ENCODE results near the gene INO80C.
"Not testable (repeated sequence)": the region's sequence is repeated elsewhere in the genome, so short reads cannot be mapped to it uniquely, and the experiment has no call there.

INO80C gene

DNA sequence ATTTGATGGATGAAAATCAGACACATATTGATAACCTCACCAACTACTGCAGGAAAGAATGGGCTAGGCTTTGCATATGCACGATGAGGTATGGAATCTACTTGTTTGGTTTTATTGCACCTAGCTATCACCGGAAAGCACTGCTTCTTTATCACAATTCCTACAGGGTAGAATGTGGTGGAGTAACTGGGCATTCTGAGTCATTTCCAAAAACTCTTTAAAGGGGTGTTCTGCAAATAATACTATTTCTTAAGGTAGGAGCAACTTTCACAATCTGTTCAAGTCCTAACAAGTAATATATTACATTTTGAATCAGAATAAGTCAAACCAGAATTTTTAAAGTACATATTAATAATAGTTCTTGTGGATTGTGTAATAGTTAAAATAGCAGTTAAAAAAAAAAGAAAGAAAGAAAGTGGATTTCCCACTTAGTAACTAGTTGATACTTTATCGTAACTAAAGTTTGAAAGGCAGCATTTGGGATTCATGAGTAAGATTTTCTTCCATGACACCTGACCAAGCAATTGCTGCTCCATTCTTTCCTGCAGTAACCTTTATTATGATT lies 40.5 kb downstream of the INO80C start:
- FAIRE-seq = no peak

DNA sequence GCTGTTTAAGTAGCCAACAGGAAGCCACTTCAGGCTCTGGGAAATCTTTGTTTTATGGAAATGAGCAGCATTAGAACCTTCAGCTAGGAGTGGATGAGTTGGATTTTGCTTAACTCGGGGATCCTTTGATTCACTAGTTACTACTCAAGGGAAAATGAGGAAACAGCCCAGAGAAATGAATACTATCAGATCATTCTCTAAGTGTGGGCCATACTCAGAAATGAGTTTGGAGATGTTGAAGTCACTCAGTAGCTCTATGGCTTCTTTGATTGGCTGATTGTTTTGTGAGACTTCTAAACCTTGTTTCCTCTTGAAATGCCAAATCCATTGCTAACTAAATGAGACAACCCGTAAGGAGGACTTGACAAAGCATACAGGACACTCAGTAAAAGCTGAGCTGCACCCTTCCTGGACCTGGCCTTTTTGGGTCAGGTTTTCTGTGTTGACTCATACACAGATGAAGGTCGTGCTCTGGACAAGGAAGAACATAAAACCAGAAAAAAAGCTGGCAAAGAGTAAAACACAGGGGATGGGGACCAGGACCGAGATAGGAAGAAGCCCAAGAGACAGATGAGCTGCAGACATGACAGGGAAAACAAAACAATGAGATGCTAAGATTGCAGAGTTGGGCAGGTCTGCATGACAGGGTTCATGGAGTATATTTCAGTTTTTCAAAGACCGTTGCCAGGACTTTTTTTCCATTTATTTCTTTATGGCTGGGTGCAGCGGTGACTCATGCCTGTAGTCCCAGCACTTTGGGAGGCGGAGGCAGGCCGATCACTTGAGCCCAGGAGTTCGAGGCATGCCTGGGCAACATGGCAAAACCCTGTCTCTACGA lies 41.6 kb downstream of the INO80C start:
- no peak for FAIRE-seq

DNA sequence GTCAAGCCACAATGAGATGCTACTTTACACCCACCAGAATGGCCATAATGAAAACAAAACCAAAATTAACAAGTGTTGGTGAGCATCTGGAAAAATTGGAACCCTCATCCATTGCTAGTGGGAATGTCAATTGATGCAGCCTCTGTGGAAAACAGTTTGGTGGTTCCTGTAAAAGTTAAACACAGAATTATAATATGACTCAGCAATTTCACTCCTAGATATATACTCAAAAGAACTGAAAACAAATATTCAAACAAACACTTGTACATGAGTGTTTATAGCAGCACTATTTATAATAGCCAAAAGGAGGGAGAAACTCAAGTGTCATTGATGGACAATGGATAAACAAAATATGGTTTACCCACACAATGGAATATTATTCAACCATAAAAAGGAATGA lies 43.0 kb downstream of the INO80C start:
- FAIRE-seq = no peak

GRCh38 chr18:35453065-35453464 lies 44.7 kb downstream of the INO80C start:
- FAIRE-seq = not testable (repeated sequence)

GRCh38 chr18:35451916-35452315 lies 45.8 kb downstream of the INO80C start:
- no peak for FAIRE-seq

GRCh38 chr18:35451032-35451431 lies 46.7 kb downstream of the INO80C start:
- FAIRE-seq = no peak

- FAIRE-seq = no peak
These were observed 53.1 kb downstream of the INO80C start for GRCh38 chr18:35444636-35445035.

- FAIRE-seq = no peak
These were observed 53.9 kb downstream of the INO80C start for GRCh38 chr18:35443847-35444246.

DNA sequence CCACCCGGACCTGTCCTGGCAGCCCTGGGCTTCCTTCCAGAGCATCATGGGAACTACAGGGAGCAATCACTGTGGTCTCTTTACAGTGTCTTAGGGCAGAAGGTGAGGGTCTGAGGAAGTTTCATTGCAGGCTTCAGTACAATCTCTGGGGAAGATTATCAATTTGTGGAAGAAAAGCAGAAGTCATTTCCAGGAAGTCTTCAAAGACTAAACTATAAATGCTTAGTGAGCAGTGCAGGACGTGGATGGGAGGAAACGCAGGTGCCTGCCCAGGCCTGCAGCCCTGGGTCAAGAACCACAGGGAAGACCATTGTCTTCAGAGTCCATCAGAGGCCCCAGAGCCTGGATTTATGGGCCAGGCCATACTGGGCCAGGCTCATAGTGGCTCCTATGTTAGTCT lies 54.3 kb downstream of the INO80C start:
- FAIRE-seq = no peak

GRCh38 chr18:35442701-35443100 lies 55.1 kb downstream of the INO80C start:
- no peak for FAIRE-seq

GRCh38 chr18:35441857-35442595 lies 55.7 kb downstream of the INO80C start:
- no peak for FAIRE-seq

DNA sequence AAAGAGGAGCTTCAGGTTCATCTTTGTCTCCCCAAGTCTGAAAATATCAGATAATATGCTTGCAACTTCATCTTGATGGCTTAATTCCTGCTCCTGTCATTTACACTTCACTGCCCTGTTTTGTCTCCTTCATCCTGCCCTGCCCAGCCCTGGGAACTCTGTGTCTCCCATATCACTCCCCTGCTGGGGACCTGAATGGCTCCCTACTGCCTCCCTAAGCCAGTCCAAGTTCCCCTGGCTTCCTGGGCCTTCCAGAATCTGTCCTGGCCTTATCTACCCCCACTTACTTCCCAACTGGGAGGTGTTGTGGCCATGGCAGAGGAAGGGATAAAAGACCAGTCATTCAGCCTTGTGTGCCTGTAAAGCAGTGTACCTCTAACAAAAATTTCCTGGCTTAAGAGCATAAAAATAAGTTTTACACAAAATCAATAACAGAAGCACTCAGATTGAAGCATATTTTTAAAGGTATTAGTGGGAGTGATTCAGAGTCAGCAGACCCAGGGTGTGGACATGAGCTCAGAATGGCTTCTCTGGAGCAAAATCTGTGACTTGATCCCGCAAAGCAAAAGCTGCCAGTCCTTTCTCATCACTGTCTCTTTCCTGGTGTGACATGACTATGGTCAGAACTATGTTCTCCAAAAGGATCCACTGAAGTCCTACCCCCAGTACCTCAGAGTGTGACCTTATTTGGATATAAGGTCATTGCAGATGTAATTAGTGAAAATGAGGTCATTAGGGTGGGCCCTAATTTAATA lies 59.1 kb downstream of the INO80C start:
- FAIRE-seq = no peak

GRCh38 chr18:35437836-35438235 lies 59.9 kb downstream of the INO80C start:
- no peak for FAIRE-seq

DNA sequence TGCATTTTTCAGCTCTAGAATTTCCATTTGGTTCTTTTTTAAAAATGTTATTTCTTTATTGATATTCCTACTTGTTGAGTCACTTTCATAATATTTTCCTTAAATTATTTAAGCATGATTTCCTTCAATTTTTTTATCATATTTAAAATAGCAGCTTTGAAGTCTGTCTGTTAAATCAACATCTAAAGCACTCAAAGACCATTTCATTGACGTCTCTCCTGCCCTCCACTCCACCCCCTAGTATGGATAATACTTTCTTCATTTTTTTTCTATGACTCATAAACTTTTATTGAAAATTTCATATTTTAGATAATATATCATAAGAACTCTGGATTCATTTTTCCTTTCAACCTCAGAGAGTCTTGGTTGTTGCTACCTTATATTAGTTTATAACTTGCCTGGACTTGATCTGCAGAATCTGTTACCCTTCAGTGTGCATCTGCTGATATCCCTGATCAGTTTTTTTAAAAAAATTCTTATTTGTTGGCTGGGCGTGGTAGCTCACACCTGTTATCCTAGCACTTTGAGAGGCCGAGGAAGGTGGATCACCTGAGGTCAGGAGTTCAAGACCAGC lies 61.6 kb downstream of the INO80C start:
- no peak for FAIRE-seq

GRCh38 chr18:35435401-35435800 lies 62.4 kb downstream of the INO80C start:
- FAIRE-seq = no peak

GRCh38 chr18:35432565-35433001 lies 65.2 kb downstream of the INO80C start:
- FAIRE-seq = no peak

GRCh38 chr18:35431374-35431741 lies 66.4 kb downstream of the INO80C start:
- FAIRE-seq = no peak

DNA sequence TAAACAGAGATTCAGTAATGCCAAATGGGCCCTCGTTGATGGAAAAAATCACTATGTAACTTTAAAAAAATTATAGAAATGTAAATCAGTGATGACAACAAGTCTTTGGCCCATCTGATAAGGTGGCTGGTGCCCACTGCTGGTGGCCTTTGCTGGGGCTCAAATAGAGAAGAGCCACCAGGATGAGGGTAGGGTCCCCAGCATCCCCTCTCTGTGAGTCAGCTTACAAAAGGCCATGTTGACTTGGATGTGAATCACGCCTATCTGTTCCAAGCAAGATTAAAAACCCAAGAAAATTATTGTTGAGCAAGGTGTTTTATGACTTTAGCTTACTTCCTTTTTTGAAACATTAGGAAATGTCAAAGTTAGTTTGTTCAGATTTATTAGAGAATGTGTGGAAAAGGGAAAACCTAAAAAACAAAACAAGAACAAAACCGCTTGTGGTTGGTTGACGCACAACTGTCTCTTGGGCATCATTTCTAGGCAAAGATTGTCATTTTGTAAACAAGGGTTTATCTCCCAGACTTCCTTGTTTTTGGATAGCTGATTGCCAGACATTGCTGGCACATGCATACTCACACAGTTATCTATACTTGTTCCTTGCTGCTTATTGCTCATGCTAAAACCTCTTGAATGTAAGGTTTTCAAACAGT lies 66.9 kb downstream of the INO80C start:
- no peak for FAIRE-seq

DNA sequence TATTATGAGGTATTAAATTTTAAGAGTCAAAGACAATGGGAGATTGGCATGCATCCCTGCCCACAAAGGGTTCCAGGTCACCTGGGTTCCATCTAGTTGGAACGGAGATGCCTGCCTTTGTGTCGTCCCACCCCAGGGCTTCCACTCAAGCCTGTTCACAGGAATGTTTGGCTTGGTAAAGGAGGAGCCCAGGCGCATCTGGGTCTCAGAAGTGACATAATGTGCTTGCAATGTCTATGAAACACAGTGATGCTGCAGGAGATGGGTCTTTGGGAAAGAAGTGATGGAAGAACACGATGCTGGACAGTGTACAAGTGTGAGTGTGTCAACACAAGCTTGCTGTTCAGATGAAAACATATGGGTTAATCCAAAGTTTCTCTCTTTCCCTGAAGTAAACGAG lies 71.0 kb downstream of the INO80C start:
- FAIRE-seq = no peak

DNA sequence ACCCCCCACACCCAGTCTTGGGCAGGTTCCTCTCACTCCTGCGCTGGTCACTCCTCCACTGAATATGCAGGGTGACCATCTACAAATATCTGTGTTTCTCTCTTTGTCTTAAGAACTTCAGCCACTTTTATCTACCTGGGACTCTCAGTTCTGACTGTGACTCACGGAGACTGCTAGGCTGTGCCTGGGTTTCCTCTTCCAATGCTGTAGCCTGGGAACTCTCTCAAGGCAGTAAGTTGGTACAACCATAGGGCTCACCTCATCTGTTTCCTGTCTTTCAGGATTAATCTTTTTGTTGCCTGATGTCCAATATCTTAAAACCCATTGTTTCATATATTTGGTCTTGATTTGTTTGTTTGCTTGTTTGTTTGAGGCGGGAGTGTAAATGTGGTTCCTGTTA lies 73.4 kb downstream of the INO80C start:
- no peak for FAIRE-seq

DNA sequence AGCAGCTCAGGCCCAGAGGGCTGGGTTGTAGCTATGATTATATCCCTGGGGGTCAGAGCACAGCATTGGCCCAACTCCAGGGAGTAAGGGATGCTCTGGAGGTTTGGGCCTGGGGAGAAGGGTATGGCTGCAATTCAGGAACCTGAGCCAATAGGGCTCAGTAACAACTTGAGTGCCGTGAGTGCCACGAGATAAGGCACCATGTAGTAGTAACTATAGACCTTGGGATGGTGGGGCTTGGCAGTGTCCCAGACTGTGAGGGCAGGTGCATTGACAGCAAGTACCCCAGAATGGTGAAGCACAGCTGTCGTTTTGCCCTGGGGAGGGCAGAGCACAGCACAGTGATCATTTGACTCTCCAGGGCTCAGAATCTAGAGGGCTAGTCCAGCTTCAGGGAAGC lies 75.5 kb downstream of the INO80C start:
- no peak for FAIRE-seq

DNA sequence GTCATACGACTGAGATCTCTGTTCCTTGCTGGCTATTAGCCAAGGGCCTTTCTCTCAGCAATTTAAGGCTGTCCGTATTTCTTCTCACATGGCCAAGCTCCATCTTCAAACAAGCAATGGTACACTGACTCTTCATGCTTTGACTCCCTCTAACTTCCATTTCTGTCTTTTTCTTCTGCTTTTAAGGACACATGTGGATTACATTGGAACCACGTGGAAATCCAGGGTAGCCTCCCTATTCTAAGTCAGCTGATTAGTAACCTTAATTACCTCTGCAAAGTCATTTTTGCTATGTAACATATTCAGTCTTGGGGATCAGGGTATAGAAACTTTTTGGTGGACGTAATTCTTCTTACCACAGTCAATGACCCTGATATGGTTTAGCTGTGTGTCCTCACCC lies 79.2 kb downstream of the INO80C start:
- FAIRE-seq = no peak
